GM21528 (cell line): ENCODE data around the gene ABCG1.

ENCODE experiments used
- ATAC-seq: cut with Tn5 transposase; IDR thresholded peaks from one replicate; pipeline ENCODE4 v1.9.1; 2021; ENCODE audit warnings: mild to moderate bottlenecking, moderate library complexity; ENCODE audit not compliant: unreplicated experiment, low FRiP score

The ABCG1 gene

DNA sequence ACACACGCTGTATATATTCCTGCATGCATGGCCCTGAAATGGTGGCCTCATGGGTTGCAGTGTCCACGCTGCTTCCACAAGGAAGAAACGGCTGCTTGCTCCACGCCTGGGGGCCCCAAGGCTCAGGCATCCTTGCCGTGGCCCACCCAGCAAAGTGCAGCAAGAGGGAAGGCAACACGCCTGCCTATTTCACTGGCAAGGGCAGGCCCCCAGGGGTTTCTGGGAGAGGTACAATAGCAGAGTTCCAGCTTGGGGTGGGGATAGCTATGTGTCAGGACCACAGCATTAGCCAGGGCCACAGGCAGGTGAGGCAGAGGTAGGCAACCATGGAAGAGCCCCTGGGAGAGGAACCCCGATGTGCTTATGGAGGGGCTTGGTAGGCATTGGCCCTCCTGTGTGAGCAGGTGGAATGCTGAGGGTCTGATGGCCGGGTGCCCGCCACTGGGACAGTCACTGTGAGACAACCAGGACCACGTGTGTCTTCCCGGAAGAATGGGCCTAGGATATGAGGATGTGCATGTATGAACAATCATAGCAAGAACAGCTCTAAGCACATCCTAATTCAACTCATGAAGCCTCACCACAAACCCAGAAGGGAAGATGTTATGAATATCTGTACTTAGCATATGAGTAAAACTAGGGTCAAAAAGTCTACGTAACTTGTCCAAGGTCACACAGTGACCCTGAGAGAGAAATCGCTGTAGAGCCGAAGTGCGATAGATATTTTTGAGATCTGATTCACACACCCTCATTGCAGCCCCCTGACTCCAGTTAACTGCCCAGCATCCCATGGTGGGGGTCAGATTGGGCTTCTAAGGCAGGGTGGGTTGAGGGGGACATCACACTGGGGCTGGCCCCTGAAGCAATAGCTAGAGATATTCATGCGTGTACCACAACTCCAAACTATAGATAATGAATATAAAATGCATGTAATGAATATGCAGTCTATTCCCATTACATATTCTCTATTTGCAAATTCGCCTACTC is 120.1 kb downstream of the ABCG1 start:
- no peak for ATAC-seq

GRCh38 chr21:42340187-42341050 is 121.5 kb downstream of the ABCG1 start:
- ATAC-seq = no peak

DNA sequence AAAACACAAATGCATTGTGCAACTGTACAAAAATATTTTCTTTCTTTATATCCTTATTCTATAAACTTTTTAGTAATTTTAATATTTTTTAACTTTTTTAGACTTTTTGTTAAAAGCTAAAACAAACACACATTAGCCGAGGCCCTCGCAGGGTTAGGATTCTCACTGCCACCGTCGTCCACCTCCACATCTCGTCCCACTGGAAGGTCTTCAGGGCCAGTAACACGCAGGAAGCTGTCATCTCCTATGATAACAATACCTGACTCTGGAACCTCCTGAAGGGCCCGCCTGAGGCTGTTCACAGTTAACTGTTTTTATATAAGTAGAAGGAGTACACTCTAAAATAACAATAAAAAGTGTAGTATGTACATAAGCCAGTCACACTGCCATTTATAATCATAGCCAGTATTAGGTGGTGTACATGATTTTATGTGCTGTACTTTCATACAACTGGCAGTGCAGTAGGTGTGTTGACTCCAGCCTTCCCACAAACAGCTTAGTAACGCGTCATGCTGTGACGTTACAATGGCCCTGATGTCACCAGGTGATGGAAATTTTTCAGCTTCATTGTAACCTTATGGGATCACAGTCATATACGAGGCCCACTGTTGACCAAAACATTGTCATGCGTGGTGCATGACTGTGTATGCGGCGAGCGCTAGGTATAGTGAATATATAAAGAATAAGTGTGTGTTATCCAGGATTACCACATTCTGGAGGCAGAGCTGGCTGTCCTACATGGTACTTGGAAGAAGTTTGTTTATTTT is 123.0 kb downstream of the ABCG1 start:
- no peak for ATAC-seq

DNA sequence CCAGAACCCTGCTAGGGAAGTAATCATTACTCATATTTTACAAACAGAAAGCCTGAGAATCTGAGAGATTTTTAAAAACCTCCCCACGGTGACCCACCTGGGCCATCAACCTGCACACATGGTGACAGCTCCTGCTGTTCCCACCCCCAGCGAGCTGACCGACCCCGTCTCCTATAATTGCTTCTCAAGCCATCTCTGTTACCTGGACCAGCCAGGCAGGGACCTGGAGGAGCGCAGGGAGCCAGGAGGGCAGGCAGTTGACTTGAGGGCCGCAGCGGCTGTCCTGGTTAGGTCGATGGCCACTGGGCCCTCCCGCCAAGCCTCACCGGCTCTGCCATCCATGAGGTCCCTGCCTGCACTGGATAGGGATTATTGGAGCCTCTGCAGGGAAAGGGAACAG is 124.2 kb downstream of the ABCG1 start:
- ATAC-seq = no peak

DNA sequence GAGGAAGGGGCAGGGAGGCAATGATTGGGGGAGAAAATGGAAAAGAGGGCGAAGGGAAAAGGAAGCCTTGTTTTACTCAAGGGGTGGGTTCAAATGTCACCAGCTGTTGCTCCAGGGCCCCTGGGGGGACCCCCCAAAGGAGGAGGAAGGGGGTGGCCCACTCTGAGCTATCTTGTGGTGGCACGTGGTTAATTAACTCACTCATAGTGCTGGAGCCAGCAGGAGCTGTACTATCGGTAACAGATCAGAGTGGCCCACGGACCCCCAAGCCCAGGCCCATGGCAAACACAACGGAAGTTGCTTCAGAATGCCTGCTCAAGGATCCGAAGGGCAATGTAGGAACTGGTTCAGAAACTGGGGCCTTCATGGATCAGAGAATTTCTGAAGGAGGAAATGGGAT is 124.6 kb downstream of the ABCG1 start:
- ATAC-seq = no peak

DNA sequence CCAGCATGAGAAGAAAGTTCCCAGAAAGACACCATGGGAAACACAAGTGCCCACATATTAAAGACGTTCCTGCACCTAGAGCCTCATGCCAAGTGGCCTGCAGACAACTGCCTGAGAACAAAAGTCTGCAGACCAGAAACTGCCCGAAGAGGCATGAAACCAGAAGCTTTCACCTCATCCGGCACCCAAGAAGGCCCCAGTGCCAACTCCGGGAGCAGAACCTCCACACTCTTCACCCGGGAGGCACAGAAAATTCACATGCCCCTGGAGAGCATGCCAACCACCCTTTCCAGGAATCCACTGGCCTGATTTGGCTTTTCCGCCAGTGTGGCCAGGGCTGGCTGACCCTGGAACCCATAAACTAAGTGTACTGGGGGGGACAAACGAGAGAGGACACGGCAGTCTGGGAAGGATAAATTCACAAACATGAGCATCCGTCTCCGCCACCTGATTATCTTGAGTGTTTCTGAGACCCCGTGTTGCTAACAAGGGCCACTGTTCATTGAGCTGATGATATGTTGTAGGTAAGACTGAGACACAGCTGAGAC is 125.1 kb downstream of the ABCG1 start:
- ATAC-seq = no peak

- ATAC-seq = no peak
These were observed 125.7 kb downstream of the ABCG1 start for GRCh38 chr21:42344631-42345030.

GRCh38 chr21:42346441-42346840 is 127.5 kb downstream of the ABCG1 start:
- ATAC-seq = no peak
